Erythroblast (primary cell): ENCODE results near the gene RNPS1.

Experiments
- GATA1 ChIP-seq: IDR thresholded peaks from 2 replicates; pipeline ENCODE4 v1.6.1; 2011; ENCODE audit warnings: low read depth, mild to moderate bottlenecking, control low read depth, low read length, moderate library complexity
- POLR2A ChIP-seq: IDR thresholded peaks from 2 replicates; pipeline ENCODE4 v1.6.1; 2011; ENCODE audit warnings: mild to moderate bottlenecking, low read length

- TF ChIP-seq POLR2A (no peak), GATA1 (no peak)
Measured at GRCh38 chr16:2229091-2229490, 38.8 kb downstream of the RNPS1 start.
